ENCODE data around the gene SRGAP1. TPM values are rescaled to one million over a fixed set of nuclear protein-coding genes. Genes with fewer than 3 reads are reported as not detected.

Gene SRGAP1
- total RNA-seq, 4 donors from 2014 or later = 13.1 to 81.5 (median 22.4) TPM

- Histone ChIP-seq H3K4me1 (no peaks in the 10 kb centered on the region), H3K9me3 (peaks cover 0 to 9% (median 2%) of the 10 kb centered on the region in 4 donors), H3K4me3 (no peak overlapping the region), H3K36me3 (no peaks in the 10 kb centered on the region), H3K27me3 (no peaks in the 10 kb centered on the region), H3K27ac (no peak overlapping the region)
- TF ChIP-seq EP300 (IDR thresholded peaks at IDR 0.05) = no peak
- no peak for TF ChIP-seq POLR2A (IDR thresholded peaks at IDR 0.05)
- TF ChIP-seq CTCF (IDR thresholded peaks at IDR 0.05) = no peak
- 7 to 46% methylated on average over 3 of the region's 3 CpGs for WGBS, 2 donors
- no peak for DNase-seq (ENCODE audit: low spot score in 2 of 2)
Measured at GRCh38 chr12:64170024-64170423, 325.5 kb downstream of the SRGAP1 start.

- Histone ChIP-seq H3K9me3 (peaks cover 0 to 6% (median 2%) of the 10 kb centered on the region in 4 donors), H3K4me3 (no peak overlapping the region), H3K4me1 (no peaks in the 10 kb centered on the region), H3K36me3 (no peaks in the 10 kb centered on the region), H3K27me3 (no peaks in the 10 kb centered on the region), H3K27ac (no peak overlapping the region)
- TF ChIP-seq EP300 (IDR thresholded peaks at IDR 0.05) (no peak), CTCF (IDR thresholded peaks at IDR 0.05) (no peak), POLR2A (IDR thresholded peaks at IDR 0.05) (no peak)
- 54 to 56% methylated on average over 3 of the region's 3 CpGs for WGBS, 2 donors
- DNase-seq (ENCODE audit: low spot score in 2 of 2) = no peak
Measured at GRCh38 chr12:64170730-64171129, 326.2 kb downstream of the SRGAP1 start.

DNA sequence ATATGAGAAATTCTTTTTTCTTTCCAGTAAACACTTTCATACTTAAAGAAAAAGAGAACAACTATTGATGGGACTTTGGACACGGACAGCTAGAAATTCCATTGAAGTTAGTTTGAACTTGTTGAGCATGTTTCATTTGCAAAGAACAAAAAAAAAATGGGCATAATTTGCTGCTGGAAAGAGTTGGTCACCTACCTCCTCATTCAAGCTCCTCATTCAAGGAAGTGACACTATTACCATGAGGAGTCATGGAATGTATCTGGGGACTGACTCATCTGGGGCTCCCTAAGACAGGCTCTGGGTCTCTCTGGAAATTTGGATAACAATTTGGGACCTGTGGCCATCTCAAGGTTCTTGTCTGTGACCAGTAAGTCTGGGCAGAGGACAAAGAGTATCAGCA, 327.2 kb downstream of the SRGAP1 start:
- no peaks in the 10 kb centered on the region for H3K27me3 ChIP-seq
- 44 to 45% methylated on average over 1 of the region's 1 CpG for whole genome bisulfite sequencing, 2 donors
- DNase-seq (ENCODE audit: low spot score in 2 of 2) = no peak
- no peak for TF ChIP-seq CTCF (IDR thresholded peaks at IDR 0.05)
- no peak for TF ChIP-seq EP300 (IDR thresholded peaks at IDR 0.05)
- no peak for TF ChIP-seq POLR2A (IDR thresholded peaks at IDR 0.05)
- H3K9me3 ChIP-seq = no peaks in the 10 kb centered on the region
- no peak overlapping the region for H3K4me3 ChIP-seq
- no peaks in the 10 kb centered on the region for H3K36me3 ChIP-seq
- no peaks in the 10 kb centered on the region for H3K4me1 ChIP-seq
- H3K27ac ChIP-seq = no peak overlapping the region

DNA sequence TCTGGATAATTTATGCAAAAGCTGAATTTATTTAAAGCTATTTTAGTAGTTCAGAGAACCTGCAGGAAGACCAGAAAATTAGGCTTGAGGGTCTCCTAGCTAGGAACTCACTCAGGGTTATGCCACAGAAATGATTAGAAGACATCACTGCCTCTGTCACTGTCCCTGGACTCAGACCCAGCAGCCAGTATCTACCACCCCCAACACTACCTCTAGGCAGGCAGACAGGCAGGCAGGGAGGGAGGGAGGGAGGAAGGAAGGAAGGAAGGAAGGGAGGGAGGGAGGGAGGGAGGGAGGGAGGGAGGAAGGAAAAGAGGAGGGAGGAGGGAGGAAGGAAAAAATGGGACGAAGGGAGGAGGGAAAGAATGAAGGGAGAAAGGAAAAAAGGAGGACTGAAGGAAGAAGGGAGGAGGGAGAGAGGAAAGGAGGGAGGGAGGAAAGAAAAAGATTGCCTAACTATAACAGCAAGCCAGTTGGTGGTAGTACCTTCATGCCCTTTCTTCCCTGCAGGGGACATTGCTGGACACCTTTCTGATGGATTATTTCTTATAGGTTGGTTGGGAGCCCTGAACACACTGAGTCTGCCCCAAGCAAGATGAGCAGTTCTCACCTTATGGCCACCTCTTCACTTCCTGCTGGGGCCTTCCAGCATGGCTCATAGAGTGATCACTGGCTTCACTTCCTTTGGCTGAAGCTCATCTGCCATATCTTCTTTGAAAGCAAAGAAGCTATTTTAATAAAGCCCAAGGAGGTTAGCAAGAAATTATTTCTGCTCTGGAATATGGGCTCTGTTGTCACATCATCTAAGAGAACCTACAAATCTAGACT, 327.9 kb downstream of the SRGAP1 start:
- Histone ChIP-seq H3K4me1 (no peaks in the 10 kb centered on the region), H3K4me3 (no peak overlapping the region), H3K9me3 (no peaks in the 10 kb centered on the region), H3K36me3 (no peaks in the 10 kb centered on the region), H3K27ac (no peak overlapping the region), H3K27me3 (no peaks in the 10 kb centered on the region)
- no peak for DNase-seq (ENCODE audit: low spot score in 2 of 2)
- WGBS, 2 donors = 36 to 60% methylated on average over 1 of the region's 1 CpG
- TF ChIP-seq EP300 (IDR thresholded peaks at IDR 0.05) (no peak), POLR2A (IDR thresholded peaks at IDR 0.05) (no peak), CTCF (IDR thresholded peaks at IDR 0.05) (no peak)

- Histone ChIP-seq H3K27ac (no peak overlapping the region), H3K27me3 (no peaks in the 10 kb centered on the region), H3K9me3 (no peaks in the 10 kb centered on the region), H3K4me3 (no peak overlapping the region), H3K4me1 (no peaks in the 10 kb centered on the region), H3K36me3 (no peaks in the 10 kb centered on the region)
- TF ChIP-seq EP300 (IDR thresholded peaks at IDR 0.05) (no peak), CTCF (IDR thresholded peaks at IDR 0.05) (no peak), POLR2A (IDR thresholded peaks at IDR 0.05) (no peak)
- 83 to 95% methylated on average over 3 of the region's 3 CpGs for whole genome bisulfite sequencing, 2 donors
- no peak for DNase-seq (ENCODE audit: low spot score in 2 of 2)
Measured at GRCh38 chr12:64173456-64173855, 329.0 kb downstream of the SRGAP1 start.
